GM18517 (cell line): Measurements from ENCODE around the gene UGT1A1.

ENCODE experiments used
- ATAC-seq: cut with Tn5 transposase; IDR thresholded peaks from one replicate; pipeline ENCODE4 v1.9.1; 2021; ENCODE audit warnings: mild to moderate bottlenecking, moderate library complexity; ENCODE audit not compliant: unreplicated experiment

The UGT1A1 gene

DNA sequence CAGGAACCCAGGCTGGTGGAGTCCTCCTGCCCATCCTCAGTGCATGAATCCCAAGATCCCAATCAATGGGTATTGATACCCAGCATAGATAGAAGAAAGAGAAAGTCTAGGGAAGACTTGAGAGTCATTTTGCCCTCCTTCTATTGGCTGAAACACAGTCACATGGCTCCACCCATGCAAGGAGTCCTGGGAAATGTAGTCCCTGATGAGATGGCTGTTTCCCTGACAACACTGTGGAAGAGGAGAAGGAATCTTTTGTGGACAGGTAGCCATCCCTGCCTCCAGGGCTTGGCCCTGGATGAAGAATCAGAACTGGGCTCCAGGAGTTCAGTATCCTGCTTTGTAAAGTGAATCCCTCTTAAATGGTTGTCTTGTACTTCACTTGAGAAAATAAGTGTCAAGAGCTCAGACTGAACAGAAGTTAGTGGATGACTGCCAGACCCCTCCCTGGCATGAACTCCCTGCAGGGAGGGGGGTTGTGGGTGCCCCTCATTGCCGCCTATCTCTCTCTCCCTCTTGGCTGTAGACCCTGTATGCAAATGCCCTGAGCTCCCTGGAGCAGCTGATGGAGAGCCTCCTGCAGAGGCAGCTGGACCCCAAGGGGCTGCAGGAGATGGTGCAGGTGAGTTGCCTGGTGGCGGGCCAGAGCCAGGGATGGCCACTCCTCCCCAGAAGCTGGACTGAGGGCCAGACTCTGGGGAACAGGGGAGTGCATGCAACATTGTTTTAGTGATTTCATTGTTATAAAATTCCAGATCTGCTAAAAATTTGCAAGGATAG lies 54.2 kb downstream of the UGT1A1 start:
- ATAC-seq, result no peak

GRCh38 chr2:233815861-233816260 lies 55.8 kb downstream of the UGT1A1 start:
- no peak for ATAC-seq

- ATAC-seq, result no peak
Measured at GRCh38 chr2:233816334-233816733, 56.3 kb downstream of the UGT1A1 start.

GRCh38 chr2:233816771-233817170 lies 56.7 kb downstream of the UGT1A1 start:
- ATAC-seq, result no peak

DNA sequence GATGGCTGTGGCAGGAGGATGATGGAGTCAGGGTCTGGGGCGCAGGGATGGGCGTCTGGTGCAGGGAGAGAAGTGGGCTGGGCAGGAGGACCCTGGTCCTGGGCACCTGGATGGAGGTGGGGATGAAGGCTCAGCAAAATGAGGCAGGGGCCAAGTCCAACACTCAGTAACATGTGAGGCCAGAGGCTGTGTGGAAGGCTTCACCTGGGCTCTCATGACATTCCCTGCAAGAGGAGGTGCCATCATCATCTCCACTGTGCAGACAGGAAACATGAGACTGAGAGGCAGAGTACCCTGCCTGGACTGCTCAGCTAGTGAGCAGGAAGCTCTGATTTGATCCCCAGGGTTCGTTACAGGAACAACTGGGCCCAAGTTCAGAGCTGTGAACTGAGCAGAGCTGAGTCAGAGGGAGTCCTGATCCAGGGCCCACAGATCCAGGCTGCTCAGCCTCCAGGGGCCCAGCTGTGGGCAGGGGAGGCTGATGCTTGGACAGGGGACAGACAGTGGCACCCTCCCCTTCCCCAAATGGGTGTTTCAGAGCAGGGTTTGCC lies 57.4 kb downstream of the UGT1A1 start:
- no peak for ATAC-seq

- ATAC-seq, result no peak
Measured at GRCh38 chr2:233817995-233818638, 58.0 kb downstream of the UGT1A1 start.

DNA sequence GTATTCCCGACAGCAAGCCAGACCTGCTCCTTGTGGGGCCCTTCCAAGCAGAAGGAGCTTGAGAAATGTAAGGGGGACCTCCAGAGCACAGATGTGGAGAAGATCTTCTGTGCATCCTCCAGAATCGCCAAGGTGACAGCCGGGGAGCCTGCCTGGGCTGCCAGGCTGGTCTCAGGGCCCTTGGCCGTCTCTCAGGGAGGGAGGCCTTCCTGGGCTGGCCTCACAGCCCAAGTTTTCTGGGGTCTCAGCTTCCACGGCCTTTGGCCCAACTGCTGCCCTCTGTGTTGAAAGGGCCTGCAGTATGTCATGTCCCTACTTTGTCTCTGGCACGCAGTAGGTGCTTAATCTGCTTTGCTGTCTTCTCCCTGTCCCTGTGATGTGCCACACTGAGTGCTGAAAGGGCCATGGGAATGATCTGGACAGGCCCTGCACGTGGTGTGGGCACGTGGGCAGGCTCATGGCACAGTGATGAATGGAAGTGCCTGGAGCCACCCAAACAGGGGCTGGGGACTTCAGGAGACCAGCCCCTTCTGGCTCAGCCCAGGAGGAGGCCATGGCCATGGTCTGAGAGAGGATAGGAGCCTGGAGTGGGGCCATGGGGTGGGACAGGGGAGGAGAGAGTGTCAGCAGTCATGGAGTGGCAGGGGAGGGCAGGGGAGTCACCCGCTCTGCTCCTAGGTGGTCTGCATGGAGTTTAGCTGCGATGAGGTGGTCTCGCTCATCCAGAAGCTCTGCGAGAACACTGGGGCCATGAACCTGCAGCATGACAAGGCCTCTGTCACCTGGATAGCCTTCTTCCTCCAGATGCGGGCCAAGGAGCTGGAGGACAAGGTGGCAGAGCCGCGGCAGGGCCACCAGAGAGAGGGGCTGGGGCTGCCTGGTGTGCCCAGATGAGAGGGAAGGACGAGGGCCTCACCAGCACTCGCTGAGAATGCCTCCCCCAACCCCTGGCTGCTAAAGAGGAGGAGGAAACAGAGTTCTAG lies 58.9 kb downstream of the UGT1A1 start:
- no peak for ATAC-seq

DNA sequence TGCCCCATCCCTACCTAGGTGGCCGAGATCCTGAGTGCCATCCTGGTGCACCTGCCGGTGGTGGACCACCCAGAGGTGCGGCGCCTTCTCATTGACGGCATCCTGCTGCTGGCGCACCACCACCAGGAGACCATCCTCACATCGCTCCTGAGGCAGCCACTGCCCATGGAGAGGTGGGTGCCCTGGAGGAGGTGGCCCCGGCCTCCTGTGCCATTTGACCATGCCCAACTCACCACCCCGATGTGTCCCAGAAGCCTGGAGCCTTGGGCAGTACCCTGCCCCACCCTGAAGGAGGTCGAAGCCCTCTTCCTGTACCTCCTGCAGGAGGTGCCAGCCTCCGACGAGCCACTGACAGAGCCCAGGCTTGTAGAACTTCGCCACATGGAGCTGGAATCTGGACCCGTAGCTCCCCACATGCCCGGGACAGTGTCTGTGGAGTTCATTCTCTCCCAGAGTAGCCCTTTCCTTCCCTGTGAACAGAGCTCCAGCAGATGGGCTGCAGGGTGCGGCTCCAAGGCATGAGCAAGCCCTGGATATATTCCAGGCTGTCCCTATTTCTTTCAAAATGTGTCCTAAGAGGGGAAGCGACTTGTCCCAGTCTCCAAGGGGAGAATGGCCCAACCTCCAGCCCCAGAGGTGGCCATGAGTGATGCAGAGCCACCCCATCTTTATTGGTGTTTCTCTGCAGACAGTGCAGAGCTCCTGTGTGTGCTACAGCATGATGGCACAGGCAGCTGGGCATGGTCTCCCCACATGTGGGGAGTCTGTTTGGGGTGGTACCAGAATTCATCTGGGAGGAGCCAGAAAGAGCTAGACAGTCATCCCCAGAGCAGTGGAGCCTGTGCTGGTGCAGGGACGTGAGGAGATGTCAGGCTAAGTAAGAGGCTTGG lies 60.1 kb downstream of the UGT1A1 start:
- no peak for ATAC-seq

DNA sequence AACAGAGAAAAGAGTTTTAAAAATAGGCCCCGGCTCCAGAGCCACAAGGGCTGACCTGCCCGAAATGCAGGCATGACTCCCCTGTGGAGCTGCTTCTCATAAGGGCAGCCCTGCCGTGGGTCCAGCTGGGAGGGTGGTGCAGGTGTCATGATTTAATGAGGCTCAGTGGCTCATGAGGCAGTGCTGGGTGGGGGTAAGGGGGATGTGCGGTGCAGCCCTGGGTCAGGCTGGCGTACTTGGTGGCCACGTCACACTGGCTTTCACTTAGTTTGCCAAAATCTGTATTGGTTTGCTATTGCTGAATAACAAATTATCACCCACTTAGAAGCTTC lies 60.7 kb downstream of the UGT1A1 start:
- ATAC-seq, result no peak

DNA sequence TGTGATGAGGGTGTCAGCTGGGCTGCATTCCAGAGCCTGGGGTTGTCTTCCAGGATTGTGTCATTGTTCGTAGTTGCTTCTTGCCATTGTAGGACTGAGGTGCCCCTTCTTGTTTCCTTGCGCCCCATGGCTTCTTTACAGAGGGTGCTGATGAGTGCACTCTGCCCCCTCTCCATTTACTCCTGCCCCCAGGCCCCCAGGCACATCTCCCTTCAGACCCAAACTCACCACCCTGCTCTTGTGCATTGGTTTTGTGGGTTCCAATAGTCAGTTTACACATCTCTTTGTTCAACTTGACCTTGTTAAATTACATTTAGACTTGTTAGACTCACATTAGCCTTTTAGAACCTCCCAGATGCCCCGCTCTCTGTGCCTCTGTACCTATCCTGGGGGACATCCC lies 61.1 kb downstream of the UGT1A1 start:
- no peak for ATAC-seq

GRCh38 chr2:233821709-233822100 lies 61.6 kb downstream of the UGT1A1 start:
- ATAC-seq, result no peak

GRCh38 chr2:233822101-233822771 lies 62.2 kb downstream of the UGT1A1 start:
- no peak for ATAC-seq
